K562 (cell line): ENCODE data around the gene VIPR2. TPM values are rescaled to one million over a fixed set of nuclear protein-coding genes. Genes with fewer than 3 reads are reported as not detected.
"Not testable (repeated sequence)": the region's sequence is repeated elsewhere in the genome, so short reads cannot be mapped to it uniquely, and the experiment has no call there.

Experiments used
- ATAC-seq: fragments of 200-7000 bp; cut with Tn5 transposase; 3 replicates; pipeline ENCODE4 v1.9.1; 2020; ENCODE audit warnings: moderate library complexity
- BruUV-seq: library from RNA; stranded (reverse); fragments of 400-500 nt; replicated peaks from 2 replicates; lab custom pipeline; 2021; lab: Mats Ljungman, UMichigan
- CTCF ChIA-PET: fragments of 300-600 bp; formaldehyde crosslinking; extraction: SDS; loops from one replicate; lab custom pipeline; 2021; ENCODE audit warnings: low intra/inter-chr PET ratio; lab: Yijun Ruan, JAX
- POLR2A ChIA-PET: fragments of 300-600, 350-650 bp; sonication (Branson Sonifier 250); formaldehyde crosslinking; extraction: SDS; loops from one replicate; lab custom pipeline; 2021; ENCODE audit warnings: antibody characterized with exemption, inconsistent platforms; lab: Yijun Ruan, JAX
- DNase-seq, 4 experiments: peaks; one replicate each; pipeline versions ENCODE4 v3.0.0 to v3.0.0-alpha.2; 2011 to 2018; ENCODE audit warnings: low spot score in 3 of 4, mixed read lengths in 3 of 4; ENCODE audit errors: extremely low read depth in 1 of 4
- FAIRE-seq: peaks from 2 replicates; lab custom pipeline; 2011; peaks lifted over from hg19 to GRCh38; lab: Jason Lieb, UNC
- H2AFZ ChIP-seq: 2 replicates; pipeline ENCODE4 v1.6.0; 2011; ENCODE audit warnings: low read depth, low read length, control low read depth, inconsistent platforms
- H3K27ac ChIP-seq: fragments of 200-600 bp; 3 replicates; pipeline ENCODE4 v1.8.0; 2011; ENCODE audit warnings: low read depth, mild to moderate bottlenecking, control low read depth, inconsistent platforms, low read length, moderate library complexity, mixed read lengths; ENCODE audit errors: extremely low read depth
- H3K27me3 ChIP-seq, 2 experiments: fragments of 300-600 bp in 1 of 2; 2 replicates in 1 of 2; 3 replicates in 1 of 2; pipeline versions ENCODE4 v1.6.0 to v1.8.0; 2011; ENCODE audit warnings: inconsistent platforms in 2 of 2, low read length in 2 of 2, mild to moderate bottlenecking in 1 of 2, mixed read lengths in 1 of 2, moderate library complexity in 1 of 2; ENCODE audit not compliant: control insufficient read depth in 2 of 2, insufficient read depth in 2 of 2
- H3K36me3 ChIP-seq: fragments of 300-600 bp; 3 replicates; pipeline ENCODE4 v1.8.0; 2011; ENCODE audit warnings: mild to moderate bottlenecking, low read length, inconsistent platforms; ENCODE audit not compliant: control insufficient read depth, insufficient read depth
- H3K4me1 ChIP-seq, 2 experiments: fragments of 200-600 bp in 1 of 2; replicated peaks in 1 of 2; 2 replicates in 1 of 2; 3 replicates in 1 of 2; pipeline versions ENCODE4 v1.5.1 to v1.8.0; 2011; ENCODE audit warnings: inconsistent platforms in 2 of 2, low read length in 2 of 2, mild to moderate bottlenecking in 1 of 2, mixed read lengths in 1 of 2, moderate library complexity in 1 of 2; ENCODE audit not compliant: control insufficient read depth in 2 of 2, insufficient read depth in 2 of 2
- H3K4me2 ChIP-seq: 2 replicates; pipeline ENCODE4 v1.6.1; 2011; ENCODE audit warnings: low read length, control low read depth, inconsistent platforms, mixed read lengths; ENCODE audit not compliant: insufficient read depth
- H3K4me3 ChIP-seq: fragments of 200-600 bp; sonication (generic), shearing (Covaris generic); 2 replicates; pipeline ENCODE4 v1.5.1; 2016; ENCODE audit warnings: control low read depth, inconsistent platforms
- H3K79me2 ChIP-seq: fragments of 200-600 bp; 3 replicates; pipeline ENCODE4 v1.8.0; 2011; ENCODE audit warnings: low read length, inconsistent platforms; ENCODE audit not compliant: control insufficient read depth, insufficient read depth
- H3K9ac ChIP-seq, 2 experiments: 2 replicates each; pipeline versions ENCODE4 v1.6.0 to v1.6.1; 2011; ENCODE audit warnings: low read depth in 2 of 2, low read length in 2 of 2, control low read depth in 1 of 2, inconsistent platforms in 1 of 2, mild to moderate bottlenecking in 1 of 2, mixed read lengths in 1 of 2; ENCODE audit not compliant: insufficient read depth in 1 of 2
- H3K9me1 ChIP-seq: one replicate; pipeline ENCODE4 v1.6.0; 2011; ENCODE audit warnings: inconsistent platforms, mild to moderate bottlenecking, low read length, moderate library complexity; ENCODE audit not compliant: control insufficient read depth, insufficient read depth
- H3K9me3 ChIP-seq: replicated peaks from 2 replicates; pipeline ENCODE4 v1.5.1; 2011; ENCODE audit warnings: low read depth, low read length, inconsistent platforms; ENCODE audit not compliant: control insufficient read depth, insufficient read depth
- H4K20me1 ChIP-seq: replicated peaks from 2 replicates; pipeline ENCODE4 v1.6.1; 2011; ENCODE audit warnings: low read length, inconsistent platforms, mixed read lengths; ENCODE audit not compliant: control insufficient read depth, insufficient read depth
- ELF1 ChIP-seq: fragments of 200-800 bp; sonication (Bioruptor generic); IDR thresholded peaks from 2 replicates; pipeline ENCODE4 v1.6.1; 2016; ENCODE audit warnings: missing genetic modification characterization, missing compliant biosample characterization
- ETV6 ChIP-seq, 3 experiments: fragments of 150-350 bp in 1 of 3; sonication (generic) in 1 of 3; formaldehyde crosslinking in 1 of 3; IDR thresholded peaks; 2 replicates each; pipeline versions ENCODE4 v1.6.1 to v1.8.0; 2014 to 2022; ENCODE audit warnings: borderline replicate concordance in 2 of 3, low read depth in 2 of 3, antibody characterized with exemption in 1 of 3, low read length in 1 of 3, mild to moderate bottlenecking in 1 of 3, missing genetic modification reagents in 1 of 3
- GABPA ChIP-seq: fragments of 200-800 bp; sonication (Bioruptor generic); conservative IDR thresholded peaks from 2 replicates; pipeline ENCODE4 v1.6.1; 2016; ENCODE audit warnings: low read depth, missing genetic modification characterization, missing compliant biosample characterization
- GTF2E2 ChIP-seq: fragments of 200-800 bp; sonication (Bioruptor generic); IDR thresholded peaks from 2 replicates; pipeline ENCODE4 v1.6.1; 2016; ENCODE audit warnings: missing genetic modification characterization, missing compliant biosample characterization
- NR2C2 ChIP-seq, 2 experiments: fragments of 200-800 bp in 1 of 2; sonication (Bioruptor generic) in 1 of 2; sonication (generic) in 1 of 2; formaldehyde crosslinking in 1 of 2; IDR thresholded peaks; 2 replicates each; pipeline versions ENCODE4 v1.6.1 to v1.8.0; 2016 to 2022; ENCODE audit warnings: mild to moderate bottlenecking in 1 of 2, missing compliant biosample characterization in 1 of 2, missing genetic modification characterization in 1 of 2, missing genetic modification reagents in 1 of 2
- PHF8 ChIP-seq: fragments of 200-600 bp; sonication (generic); IDR thresholded peaks from 2 replicates; pipeline ENCODE4 v1.6.1; 2012; ENCODE audit warnings: mixed run types, mild to moderate bottlenecking, inconsistent platforms, low read length, moderate library complexity, borderline replicate concordance
- POLR2G ChIP-seq: fragments of 200-400 bp; formaldehyde crosslinking; IDR thresholded peaks from 2 replicates; pipeline ENCODE4 v1.6.1; 2017; ENCODE audit warnings: low read depth, mild to moderate bottlenecking, antibody characterized with exemption, low read length, moderate library complexity
- RBBP5 ChIP-seq: fragments of 200-600 bp; sonication (generic); IDR thresholded peaks from 2 replicates; pipeline ENCODE4 v1.6.1; 2012; ENCODE audit warnings: borderline replicate concordance, mild to moderate bottlenecking, low read length, control low read depth, inconsistent platforms; ENCODE audit not compliant: insufficient read depth, poor library complexity, severe bottlenecking
- RBFOX2 ChIP-seq: fragments of 200-400 bp; formaldehyde crosslinking; IDR thresholded peaks from 2 replicates; pipeline ENCODE4 v1.6.1; 2017; ENCODE audit warnings: low read depth, mild to moderate bottlenecking, low read length, moderate library complexity
- RNF2 ChIP-seq: sonication (generic); IDR thresholded peaks from 2 replicates; pipeline ENCODE4 v1.6.1; 2016
- ZBTB11 ChIP-seq, 3 experiments: fragments of 200-800 bp in 1 of 3; fragments of 250-450 bp in 1 of 3; fragments of 450-650 bp in 1 of 3; sonication (Bioruptor Pico) in 1 of 3; sonication (Bioruptor generic) in 1 of 3; formaldehyde crosslinking in 1 of 3; IDR thresholded peaks; 2 replicates each; pipeline versions ENCODE4 v1.6.1 to v1.8.0; 2016 to 2022; ENCODE audit warnings: mild to moderate bottlenecking in 2 of 3, missing genetic modification characterization in 2 of 3, missing compliant biosample characterization in 1 of 3, moderate library complexity in 1 of 3
- WGBS: fragments of 100-300 bp; shearing (Covaris generic); methylation state at CpG from one replicate; pipeline ENCODE4 v1.1.6; 2016; ENCODE audit warnings: low coverage, mixed read lengths; ENCODE audit not compliant: insufficient coverage; ENCODE audit errors: missing lambda C conversion rate; 5-methylcytosine and 5-hydroxymethylcytosine counted together
- in situ Hi-C: fragments of 300-500 bp; cut with MboI; formaldehyde crosslinking; loops from 4 replicates; pipeline ENCODE4 v1.15.0; 2018; ENCODE audit warnings: inconsistent platforms, mixed read lengths
- intact Hi-C: fragments of 100-400 bp; cut with micrococcal nuclease; formaldehyde crosslinking; loops from 2 replicates; pipeline ENCODE4 v1.14.2; 2022
- polyA plus RNA-seq, 8 experiments: library from polyadenylated mRNA; depleted of rRNA in 4 of 8; stranded (reverse) in 5 of 8; unstranded in 3 of 8; fragments of >200 nt; fragmentation: Nextera tagmentation in 2 of 8; fragmentation: Illumina TruSeq in 1 of 8; extraction: Ambion mirVana in 2 of 8; extraction: Trizol in 1 of 8; gene quantifications; 2 replicates each; pipeline versions ENCODE4 v1.2.1 to v1.2.3, GENCODE V29; 2011 to 2014; ENCODE audit warnings: inconsistent platforms in 1 of 8, missing spikeins in 1 of 8
- total RNA-seq, 7 experiments: library from RNA; depleted of rRNA in 6 of 7; stranded (reverse); fragments of >200 nt in 6 of 7; fragmentation: Illumina TruSeq in 2 of 7; extraction: Trizol in 2 of 7; gene quantifications; 2 replicates each; pipeline versions ENCODE4 v1.2.1 to v1.2.3, GENCODE V29; 2011 to 2021; ENCODE audit warnings: low replicate concordance in 1 of 7

Gene VIPR2
- total and polyA plus RNA-seq, 9 of the 15 experiments (the other 6 are each of a cell fraction or from before 2014, with no cell fraction given): 0.04 TPM; not detected in 8

- DNase-seq; POLR2A ChIA-PET; TF ChIP-seq NR2C2 (CRISPR knock-in tag; IDR thresholded peaks at IDR 0.05); ETV6 (CRISPR knock-in tag; IDR thresholded peaks at IDR 0.05; ENCODE audit: borderline replicate concordance): not testable (repeated sequence)
- TF ChIP-seq ZBTB11 (CRISPR knock-in tag; IDR thresholded peaks at IDR 0.05) (0 out of 6 replicates have a peak, but pooled peaks of 1 of the 3 experiments have one; percentile 39), POLR2G (peak; percentile 83), NR2C2 (tag; IDR thresholded peaks at IDR 0.05) (peak; percentile 66; the same call in 1 of the 2 replicates), GABPA (peak; percentile 61), PHF8 (peak; percentile 33; the same call in 1 of the 2 replicates), RBFOX2 (peak; percentile 86; the same call in 1 of the 2 replicates), ETV6 (IDR thresholded peaks at IDR 0.05; ENCODE audit: borderline replicate concordance in 1 of 2, low read depth in 2 of 2, low read length in 1 of 2) (peak in 1 of 2 experiments; percentile 71; a peak in 2 of 4 replicates), ELF1 (tag) (peak; percentile 68; the same call in 1 of the 2 replicates), GTF2E2 (tag) (0 out of 2 replicates have a peak, but pooled peaks have one; percentile 39), RBBP5 (peak; percentile 26), RNF2 (peak; percentile 9; the same call in 1 of the 2 replicates)
These were observed 138.6 kb downstream of the VIPR2 start for GRCh38 chr7:159006022-159006609.

More at GRCh38 chr7:159006022-159006609, 138.6 kb downstream of the VIPR2 start:
- intact Hi-C loops, H3K9me3 ChIP-seq, H4K20me1 ChIP-seq, FAIRE-seq, H3K9me1 ChIP-seq, CTCF ChIA-PET, BruUV-seq, in situ Hi-C loops, ATAC-seq: not testable (repeated sequence)
- peak overlapping the region; percentile 74 for H3K27ac ChIP-seq
- peak overlapping the region; percentile 24 for H3K4me3 ChIP-seq
- peaks cover 13 to 26% of the 10 kb centered on the region in 2 experiments; a peak in 4 of 5 replicates for H3K4me1 ChIP-seq
- H3K36me3 ChIP-seq: peaks cover 21% of the 10 kb centered on the region; the same call in 2 of the 3 replicates
- 0 out of 2 replicates have a peak overlapping the region, but pooled peaks have one; percentile 70 for H3K4me2 ChIP-seq
- no CpG with 5 or more reads among the region's 69 CpGs for WGBS
- H3K79me2 ChIP-seq: peaks cover 16% of the 10 kb centered on the region; the same call in 2 of the 3 replicates
- peak overlapping the region; percentile 94; the same call in 1 of the 2 replicates for H2AFZ ChIP-seq
- peak overlapping the region; percentile 74 to 93; a peak in 1 of 4 replicates for H3K9ac ChIP-seq
- H3K27me3 ChIP-seq: peaks cover 2 to 44% of the 10 kb centered on the region in 2 experiments; a peak in 3 of 5 replicates
